ENCODE results near the gene ACTR6.

ACTR6 gene

GRCh38 chr12:100266835-100267602, 66.4 kb downstream of the ACTR6 start, which contains the start of the genes DEPDC4 and SCYL2:
TSS of gene DEPDC4 (minus strand) at chr12:100267079. CDS start at chr12:100267076, 3 bp downstream.
TSS of gene SCYL2 (plus strand) at chr12:100267177. CDS start at chr12:100282971, 15,794 bp downstream.
- DNase-seq (ENCODE audit: low read depth in 2 of 2): peak; percentile 95

GRCh38 chr12:100267603-100268281, 67.1 kb downstream of the ACTR6 start:
- DNase-seq (ENCODE audit: low read depth in 2 of 2): no peak

- no peak for DNase-seq (ENCODE audit: low read depth in 2 of 2)
These were observed 68.4 kb downstream of the ACTR6 start for GRCh38 chr12:100268835-100269564.

DNA sequence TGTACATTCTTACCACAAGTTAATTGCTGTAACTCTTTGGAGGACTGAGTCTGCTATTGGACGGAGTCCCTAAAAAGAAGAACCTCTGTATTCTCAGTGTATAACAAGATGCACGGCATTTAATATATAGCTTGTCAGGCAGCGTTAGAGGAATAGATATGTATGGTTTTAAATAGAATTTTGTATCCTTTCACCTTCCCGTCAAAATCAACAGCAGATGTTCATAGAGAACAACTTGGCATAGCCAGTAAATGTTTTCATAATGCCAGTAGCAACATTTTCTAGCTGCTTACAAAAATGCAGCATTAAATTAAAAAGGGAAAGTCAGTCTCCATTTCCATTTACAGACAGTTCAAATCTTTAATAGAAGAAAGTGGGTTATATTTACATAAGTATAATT, 73.2 kb downstream of the ACTR6 start:
- DNase-seq (ENCODE audit: low read depth in 2 of 2): no peak
